ENCODE data around the gene MBD2. TPM values are rescaled to one million over a fixed set of nuclear protein-coding genes. Genes with fewer than 3 reads are reported as not detected.

MBD2 gene
- total RNA-seq, 1 donor from 2014 or later: 48.8 TPM

DNA sequence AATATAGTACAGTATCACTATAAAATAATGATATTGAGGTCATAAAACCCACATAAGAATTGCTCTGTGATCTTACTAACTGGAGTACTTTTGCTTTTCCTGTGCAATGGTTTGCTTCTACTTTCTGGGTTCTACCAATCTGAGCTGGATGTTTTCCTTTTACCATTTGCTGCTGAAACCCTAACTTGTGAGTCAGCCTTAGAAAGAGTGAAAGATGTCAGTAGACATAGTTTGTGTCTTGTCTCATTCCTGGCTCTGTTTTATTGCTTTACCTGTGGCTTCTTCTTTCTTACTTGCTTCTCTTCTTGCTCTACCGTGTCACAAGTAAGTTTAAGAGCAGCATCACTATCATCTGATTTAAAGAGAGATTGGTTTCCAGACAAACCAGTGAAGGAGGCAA, 61.0 kb downstream of the MBD2 start:
- no peak overlapping the region for H3K27ac Mint-ChIP-seq
- peaks cover 14% of the 10 kb centered on the region for H3K4me1 Mint-ChIP-seq (ENCODE audit: unreplicated experiment)
- TF ChIP-seq, protein P1, sequence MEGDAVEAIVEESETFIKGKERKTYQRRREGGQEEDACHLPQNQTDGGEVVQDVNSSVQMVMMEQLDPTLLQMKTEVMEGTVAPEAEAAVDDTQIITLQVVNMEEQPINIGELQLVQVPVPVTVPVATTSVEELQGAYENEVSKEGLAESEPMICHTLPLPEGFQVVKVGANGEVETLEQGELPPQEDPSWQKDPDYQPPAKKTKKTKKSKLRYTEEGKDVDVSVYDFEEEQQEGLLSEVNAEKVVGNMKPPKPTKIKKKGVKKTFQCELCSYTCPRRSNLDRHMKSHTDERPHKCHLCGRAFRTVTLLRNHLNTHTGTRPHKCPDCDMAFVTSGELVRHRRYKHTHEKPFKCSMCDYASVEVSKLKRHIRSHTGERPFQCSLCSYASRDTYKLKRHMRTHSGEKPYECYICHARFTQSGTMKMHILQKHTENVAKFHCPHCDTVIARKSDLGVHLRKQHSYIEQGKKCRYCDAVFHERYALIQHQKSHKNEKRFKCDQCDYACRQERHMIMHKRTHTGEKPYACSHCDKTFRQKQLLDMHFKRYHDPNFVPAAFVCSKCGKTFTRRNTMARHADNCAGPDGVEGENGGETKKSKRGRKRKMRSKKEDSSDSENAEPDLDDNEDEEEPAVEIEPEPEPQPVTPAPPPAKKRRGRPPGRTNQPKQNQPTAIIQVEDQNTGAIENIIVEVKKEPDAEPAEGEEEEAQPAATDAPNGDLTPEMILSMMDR (conservative IDR thresholded peaks at IDR 0.05): no peak
- H3K36me3 Mint-ChIP-seq: peaks cover 47% of the 10 kb centered on the region
- DNase-seq (ENCODE audit: extremely low spot score, unreplicated experiment): no peak
- H3K9me3 Mint-ChIP-seq: no peaks in the 10 kb centered on the region
- no peak overlapping the region for H3K4me3 Mint-ChIP-seq
- no peaks in the 10 kb centered on the region for H3K27me3 Mint-ChIP-seq

DNA sequence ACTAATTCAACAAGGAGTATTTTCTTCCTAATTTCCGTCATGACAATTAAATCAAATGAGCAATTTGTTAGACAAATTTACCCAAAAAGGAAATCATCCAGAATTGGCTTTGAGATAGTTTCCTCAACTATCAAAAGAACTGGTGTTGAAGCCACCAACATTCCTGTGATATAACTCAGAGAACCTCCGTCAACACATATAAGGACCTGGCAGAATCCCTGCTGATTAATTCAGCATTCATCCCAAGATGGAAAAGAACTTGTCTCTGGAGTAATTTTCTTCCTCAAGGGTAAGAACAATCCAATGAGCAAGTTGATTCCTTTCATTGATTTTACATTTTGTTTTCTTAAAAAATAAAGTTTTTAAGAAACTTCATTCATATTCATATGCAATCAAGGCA, 62.0 kb downstream of the MBD2 start:
- Mint-ChIP-seq H3K4me3 (no peak overlapping the region), H3K27me3 (no peaks in the 10 kb centered on the region), H3K4me1 (ENCODE audit: unreplicated experiment) (peaks cover 22% of the 10 kb centered on the region), H3K9me3 (peaks cover 9% of the 10 kb centered on the region), H3K27ac (no peak overlapping the region), H3K36me3 (peaks cover 55% of the 10 kb centered on the region)
- DNase-seq (ENCODE audit: extremely low spot score, unreplicated experiment): no peak
- TF ChIP-seq, protein P1 (conservative IDR thresholded peaks at IDR 0.05): no peak

DNA sequence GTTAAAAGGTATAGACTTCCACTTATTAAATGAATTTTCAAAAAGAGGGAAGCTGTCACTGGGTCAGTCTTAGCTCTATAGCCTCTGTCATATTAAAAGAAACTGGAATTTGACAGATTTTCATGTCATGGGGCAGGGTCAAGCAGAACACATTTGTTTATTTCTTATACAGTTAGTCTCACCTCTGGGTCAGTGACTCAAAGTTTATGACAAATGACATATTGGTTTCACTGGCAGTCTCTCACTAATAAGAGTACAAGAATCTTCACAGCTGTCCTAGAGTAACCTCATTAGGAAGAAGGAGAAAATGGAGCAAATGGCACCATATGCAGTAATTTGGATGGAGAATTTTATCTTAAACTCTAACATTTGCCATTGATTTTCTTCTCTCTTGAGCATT, 63.2 kb downstream of the MBD2 start:
- no peak for DNase-seq (ENCODE audit: extremely low spot score, unreplicated experiment)
- H3K36me3 Mint-ChIP-seq: peaks cover 54% of the 10 kb centered on the region
- peaks cover 12% of the 10 kb centered on the region for H3K4me1 Mint-ChIP-seq (ENCODE audit: unreplicated experiment)
- no peak overlapping the region for H3K27ac Mint-ChIP-seq
- H3K4me3 Mint-ChIP-seq: no peak overlapping the region
- no peaks in the 10 kb centered on the region for H3K27me3 Mint-ChIP-seq
- TF ChIP-seq, protein P1 (conservative IDR thresholded peaks at IDR 0.05): no peak
- H3K9me3 Mint-ChIP-seq: peaks cover 9% of the 10 kb centered on the region

DNA sequence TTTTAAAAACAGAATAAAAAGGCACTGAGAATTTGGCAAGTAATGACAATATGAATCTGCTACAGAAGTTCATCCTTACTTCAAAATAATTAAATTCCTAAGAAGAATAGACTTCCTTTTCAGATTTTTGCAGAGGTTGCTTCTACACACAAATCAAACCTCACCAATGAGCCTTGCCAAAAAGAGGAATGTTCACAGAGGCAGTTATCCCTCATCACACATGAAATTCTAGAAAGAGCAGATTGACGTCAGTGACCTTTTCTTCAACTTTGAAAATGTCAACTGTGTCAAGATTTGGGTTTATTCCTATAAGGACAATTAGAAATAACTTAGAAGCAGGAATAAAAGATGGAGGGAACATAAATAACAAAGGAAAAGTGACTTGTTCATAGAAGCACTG, 64.6 kb downstream of the MBD2 start:
- Mint-ChIP-seq H3K27me3 (no peaks in the 10 kb centered on the region), H3K4me1 (ENCODE audit: unreplicated experiment) (peaks cover 12% of the 10 kb centered on the region), H3K36me3 (peaks cover 64% of the 10 kb centered on the region), H3K27ac (peak overlapping the region; percentile 66), H3K9me3 (peaks cover 9% of the 10 kb centered on the region), H3K4me3 (peak overlapping the region; percentile 48)
- TF ChIP-seq, protein P1 (conservative IDR thresholded peaks at IDR 0.05): no peak
- DNase-seq (ENCODE audit: extremely low spot score, unreplicated experiment): no peak

DNA sequence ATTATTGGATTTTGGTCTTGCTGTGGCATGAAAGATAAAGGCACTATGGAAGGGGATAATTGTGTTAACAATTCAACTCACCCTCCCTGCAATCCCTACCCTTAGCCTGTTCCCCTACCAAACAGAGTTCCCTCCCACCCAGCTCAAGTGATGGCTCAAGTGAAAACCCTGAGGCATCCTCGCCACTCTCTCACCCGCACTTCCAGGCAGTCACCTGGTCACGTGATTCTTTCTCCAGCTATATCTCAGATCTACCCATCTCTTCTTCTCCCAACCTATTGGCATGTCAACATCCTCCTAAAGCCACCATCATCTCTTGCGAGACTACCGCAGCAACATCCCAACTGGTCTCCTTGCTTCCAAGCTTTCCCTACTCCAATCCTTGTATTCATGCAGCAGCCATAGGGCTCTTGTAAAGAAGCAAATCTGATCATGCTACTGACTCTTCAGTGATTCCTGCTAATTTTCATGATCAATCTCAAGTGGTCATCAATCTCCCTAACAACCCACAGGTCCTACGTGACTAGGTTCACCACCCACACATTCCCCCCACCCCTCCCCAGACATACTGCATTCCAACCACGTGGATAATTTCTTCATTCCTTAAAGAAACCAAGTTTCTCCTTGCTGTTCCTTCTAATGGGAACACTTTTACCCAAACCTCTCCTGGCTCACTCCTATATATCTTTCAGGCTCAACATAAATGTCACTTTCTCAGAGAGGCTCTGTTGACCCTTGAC, 66.7 kb downstream of the MBD2 start:
- DNase-seq (ENCODE audit: extremely low spot score, unreplicated experiment): no peak
- Mint-ChIP-seq H3K9me3 (peaks cover 9% of the 10 kb centered on the region), H3K27ac (peak overlapping the region; percentile 28), H3K27me3 (no peaks in the 10 kb centered on the region), H3K4me1 (ENCODE audit: unreplicated experiment) (peaks cover 12% of the 10 kb centered on the region), H3K36me3 (peaks cover 70% of the 10 kb centered on the region), H3K4me3 (no peak overlapping the region)
- TF ChIP-seq, protein P1 (conservative IDR thresholded peaks at IDR 0.05): no peak
